ENCODE data around the gene HS6ST1. TPM values are rescaled to one million over a fixed set of nuclear protein-coding genes. Genes with fewer than 3 reads are reported as not detected.

HS6ST1 gene
- total RNA-seq, 6 experiments from 2014 or later = 18.5 to 27.2 (median 24.3) TPM

DNA sequence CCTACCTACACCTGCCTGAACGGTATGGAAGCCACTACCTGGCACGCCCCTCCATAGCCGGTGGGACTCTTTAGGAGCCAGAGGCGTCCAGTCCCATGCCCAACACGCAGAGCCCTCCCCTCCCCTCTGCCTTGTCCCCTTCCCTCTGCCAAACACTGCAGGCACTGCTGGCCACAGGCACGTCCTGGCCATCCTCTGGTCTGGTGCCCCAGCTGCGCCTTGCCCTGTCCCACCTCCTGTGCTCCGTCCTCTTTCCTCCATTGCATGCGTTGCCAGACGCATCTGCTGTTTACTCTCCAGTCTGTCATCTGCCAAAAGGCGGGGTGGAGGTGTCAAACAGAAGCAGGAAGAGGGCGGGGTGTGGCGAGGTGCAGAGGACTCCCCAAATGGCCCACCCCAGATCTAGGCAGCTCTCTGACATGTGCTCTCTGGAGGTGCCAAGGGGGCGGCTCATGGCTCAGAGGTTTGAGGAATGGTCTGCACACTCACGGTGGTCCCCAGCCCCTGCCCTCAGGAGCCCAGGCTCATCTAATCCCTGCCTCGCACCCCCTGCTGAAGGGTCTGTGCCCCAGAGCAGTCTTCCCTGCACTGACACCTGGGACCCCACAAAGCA, 45.1 kb downstream of the HS6ST1 start:
- DNase-seq = no peak
- Mint-ChIP-seq H3K4me1 (ENCODE audit: low read depth) (no peaks in the 10 kb centered on the region), H3K4me3 (no peak overlapping the region), H3K27me3 (ENCODE audit: insufficient read depth) (no peaks in the 10 kb centered on the region; the same call in 1 of the 2 replicates), H3K9me3 (peaks cover 13% of the 10 kb centered on the region), H3K27ac (no peak overlapping the region), H3K36me3 (ENCODE audit: low read depth) (peaks cover 21% of the 10 kb centered on the region)
- TF ChIP-seq, protein P1, sequence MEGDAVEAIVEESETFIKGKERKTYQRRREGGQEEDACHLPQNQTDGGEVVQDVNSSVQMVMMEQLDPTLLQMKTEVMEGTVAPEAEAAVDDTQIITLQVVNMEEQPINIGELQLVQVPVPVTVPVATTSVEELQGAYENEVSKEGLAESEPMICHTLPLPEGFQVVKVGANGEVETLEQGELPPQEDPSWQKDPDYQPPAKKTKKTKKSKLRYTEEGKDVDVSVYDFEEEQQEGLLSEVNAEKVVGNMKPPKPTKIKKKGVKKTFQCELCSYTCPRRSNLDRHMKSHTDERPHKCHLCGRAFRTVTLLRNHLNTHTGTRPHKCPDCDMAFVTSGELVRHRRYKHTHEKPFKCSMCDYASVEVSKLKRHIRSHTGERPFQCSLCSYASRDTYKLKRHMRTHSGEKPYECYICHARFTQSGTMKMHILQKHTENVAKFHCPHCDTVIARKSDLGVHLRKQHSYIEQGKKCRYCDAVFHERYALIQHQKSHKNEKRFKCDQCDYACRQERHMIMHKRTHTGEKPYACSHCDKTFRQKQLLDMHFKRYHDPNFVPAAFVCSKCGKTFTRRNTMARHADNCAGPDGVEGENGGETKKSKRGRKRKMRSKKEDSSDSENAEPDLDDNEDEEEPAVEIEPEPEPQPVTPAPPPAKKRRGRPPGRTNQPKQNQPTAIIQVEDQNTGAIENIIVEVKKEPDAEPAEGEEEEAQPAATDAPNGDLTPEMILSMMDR (IDR thresholded peaks at IDR 0.05) = no peak

DNA sequence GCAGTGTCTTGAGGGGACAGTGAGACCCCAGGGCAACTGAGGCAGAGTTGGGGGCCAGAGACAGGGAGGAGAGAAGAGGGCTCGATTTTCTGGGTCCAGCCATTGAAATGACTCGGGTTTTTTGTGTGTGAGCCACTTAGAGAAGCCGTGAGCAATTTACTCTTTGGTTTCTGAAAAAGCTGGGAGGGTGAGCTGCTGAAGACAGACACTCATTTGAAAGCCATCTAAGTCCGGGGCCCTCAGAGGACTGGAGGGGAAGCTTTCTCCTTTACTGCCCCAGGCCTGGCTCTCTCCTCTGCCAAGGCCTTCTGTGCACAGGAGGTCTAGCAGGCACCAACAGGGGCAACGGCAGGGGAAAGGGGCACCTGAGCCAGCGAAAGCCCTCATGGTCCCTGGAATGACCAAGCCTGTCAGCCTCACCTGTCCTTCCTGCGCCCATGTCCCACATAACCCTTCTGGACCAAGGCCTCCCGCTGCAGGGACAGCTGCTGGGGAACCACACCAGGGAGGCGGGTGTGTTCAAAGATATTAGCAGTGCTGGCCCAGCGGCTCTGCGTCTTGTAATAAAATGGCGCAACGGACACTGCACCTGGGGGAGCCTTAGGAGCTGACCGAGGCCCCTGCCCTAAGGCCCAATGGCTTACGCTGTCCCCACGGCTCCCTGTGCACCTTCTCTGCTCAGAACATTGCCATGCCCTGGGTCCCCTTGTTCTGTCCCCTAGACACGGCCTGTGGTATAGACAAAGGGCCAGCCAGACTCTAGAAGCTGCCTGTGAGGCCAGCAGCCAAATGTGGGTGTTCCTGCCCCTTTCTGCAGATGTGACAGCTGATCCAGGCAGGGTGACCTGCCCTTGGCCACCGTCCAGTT, 45.8 kb downstream of the HS6ST1 start:
- no peak overlapping the region for H3K27ac Mint-ChIP-seq
- H3K4me1 Mint-ChIP-seq (ENCODE audit: low read depth) = no peaks in the 10 kb centered on the region
- H3K36me3 Mint-ChIP-seq (ENCODE audit: low read depth) = peaks cover 21% of the 10 kb centered on the region
- no peaks in the 10 kb centered on the region; the same call in 1 of the 2 replicates for H3K27me3 Mint-ChIP-seq (ENCODE audit: insufficient read depth)
- H3K4me3 Mint-ChIP-seq = no peak overlapping the region
- no peak for DNase-seq
- H3K9me3 Mint-ChIP-seq = peaks cover 13% of the 10 kb centered on the region
- TF ChIP-seq, protein P1 (IDR thresholded peaks at IDR 0.05) = no peak

DNA sequence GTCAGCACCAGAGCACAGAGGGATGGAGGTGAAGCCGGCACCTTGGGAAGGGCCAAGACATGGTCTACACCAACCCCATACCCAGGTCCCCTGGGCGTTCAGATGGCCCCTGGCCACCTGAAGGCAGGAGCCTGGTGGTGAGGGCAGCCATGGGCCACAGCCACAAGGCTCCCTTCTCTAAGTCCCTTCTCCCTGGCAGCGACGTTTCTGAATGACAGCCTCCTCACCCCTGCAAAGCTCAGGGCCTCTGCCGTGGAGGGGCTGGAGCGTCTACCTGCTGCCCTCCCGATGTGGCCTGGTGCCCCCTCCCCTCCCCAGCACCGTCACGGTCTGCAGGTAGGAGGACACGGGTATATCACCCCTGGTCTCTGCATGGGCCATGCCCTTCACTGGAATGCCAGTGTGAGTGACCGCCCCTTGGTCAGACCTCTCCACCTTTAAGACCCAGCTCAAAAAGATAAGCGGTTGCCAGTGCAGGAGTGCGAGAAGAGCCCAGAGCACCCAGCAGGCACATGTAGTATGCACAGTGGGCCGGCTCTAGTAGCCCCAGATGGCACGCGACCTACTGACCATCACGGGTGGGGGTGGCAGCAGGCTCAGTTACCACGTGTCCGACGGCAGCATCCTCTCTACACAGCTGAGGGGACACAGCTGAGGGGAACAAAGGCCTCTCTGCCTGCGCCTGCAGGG, 46.6 kb downstream of the HS6ST1 start:
- no peak overlapping the region for H3K27ac Mint-ChIP-seq
- no peaks in the 10 kb centered on the region for H3K4me1 Mint-ChIP-seq (ENCODE audit: low read depth)
- TF ChIP-seq, protein P1 (IDR thresholded peaks at IDR 0.05) = no peak
- no peaks in the 10 kb centered on the region; the same call in 1 of the 2 replicates for H3K27me3 Mint-ChIP-seq (ENCODE audit: insufficient read depth)
- DNase-seq = no peak
- H3K4me3 Mint-ChIP-seq = no peak overlapping the region
- peaks cover 21% of the 10 kb centered on the region for H3K36me3 Mint-ChIP-seq (ENCODE audit: low read depth)
- peaks cover 13% of the 10 kb centered on the region for H3K9me3 Mint-ChIP-seq

DNA sequence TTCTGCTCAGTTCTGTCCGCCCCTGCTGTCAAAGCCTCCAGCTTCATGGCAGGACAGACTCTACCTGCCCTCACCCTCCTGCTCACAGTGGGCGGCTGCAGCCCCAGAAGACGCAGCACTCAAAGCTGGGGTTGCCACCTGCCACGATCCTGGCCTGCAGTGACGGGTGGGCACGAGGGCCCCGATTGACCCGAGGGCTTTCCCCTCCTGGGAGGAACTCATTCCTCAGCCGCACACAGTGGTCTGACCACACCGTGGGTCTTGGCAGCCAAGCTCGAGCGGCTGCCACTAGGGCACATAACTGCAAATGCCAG, 47.1 kb downstream of the HS6ST1 start:
- DNase-seq = no peak
- Mint-ChIP-seq H3K4me1 (ENCODE audit: low read depth) (no peaks in the 10 kb centered on the region), H3K9me3 (peaks cover 13% of the 10 kb centered on the region), H3K27me3 (ENCODE audit: insufficient read depth) (no peaks in the 10 kb centered on the region; the same call in 1 of the 2 replicates), H3K36me3 (ENCODE audit: low read depth) (peaks cover 21% of the 10 kb centered on the region), H3K4me3 (no peak overlapping the region), H3K27ac (no peak overlapping the region)
- TF ChIP-seq, protein P1 (IDR thresholded peaks at IDR 0.05) = no peak

DNA sequence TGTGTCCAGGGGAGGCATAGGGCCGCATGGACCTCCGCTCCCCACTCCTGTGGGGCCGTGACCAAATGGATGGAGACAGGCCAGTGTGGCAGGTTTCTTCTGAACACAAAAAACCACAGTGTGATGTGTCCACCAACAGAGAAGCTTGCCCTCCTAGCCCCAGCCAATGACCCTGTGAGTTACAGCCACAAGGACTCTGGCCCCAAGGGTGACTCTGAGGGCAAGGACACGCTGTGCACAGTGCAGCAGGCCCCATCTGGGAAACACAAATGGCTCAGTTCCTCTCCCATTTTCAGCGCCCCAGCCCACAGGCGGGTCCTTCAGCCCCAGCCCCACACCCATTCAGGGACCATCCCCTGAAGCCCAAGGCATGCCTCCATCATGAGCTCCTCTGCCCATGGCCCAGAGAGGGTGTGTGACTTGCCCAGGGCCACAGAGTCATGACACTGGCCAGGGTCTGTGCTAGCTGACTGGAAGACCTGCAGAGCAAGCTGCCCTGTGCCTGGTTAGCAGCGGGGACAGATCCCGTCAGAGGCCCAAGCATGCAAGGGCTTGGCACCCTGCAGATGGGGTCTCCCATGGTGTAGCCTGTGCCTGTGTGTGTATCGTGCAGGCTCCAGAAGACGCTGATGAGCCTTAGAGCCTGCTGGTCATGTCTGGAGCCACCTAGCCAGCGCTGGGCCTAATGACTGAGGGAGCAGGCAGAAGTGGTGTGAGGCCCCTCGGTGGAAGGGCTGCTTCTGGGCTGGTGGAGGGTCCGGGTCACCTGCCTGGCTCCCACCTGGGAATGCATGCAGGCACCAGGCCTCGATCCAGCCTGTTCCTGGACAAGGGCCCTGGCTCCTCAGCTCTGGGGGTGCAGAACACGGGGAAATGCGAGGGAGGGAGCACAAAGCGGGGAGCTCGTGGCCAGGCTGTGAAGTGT, 47.7 kb downstream of the HS6ST1 start:
- peaks cover 13% of the 10 kb centered on the region for H3K9me3 Mint-ChIP-seq
- peaks cover 21% of the 10 kb centered on the region for H3K36me3 Mint-ChIP-seq (ENCODE audit: low read depth)

More for the DNA sequence above, 47.7 kb downstream of the HS6ST1 start:
- no peak for DNase-seq
- TF ChIP-seq, protein P1 (IDR thresholded peaks at IDR 0.05) = no peak
- no peaks in the 10 kb centered on the region; the same call in 1 of the 2 replicates for H3K27me3 Mint-ChIP-seq (ENCODE audit: insufficient read depth)
- H3K4me1 Mint-ChIP-seq (ENCODE audit: low read depth) = no peaks in the 10 kb centered on the region
- H3K27ac Mint-ChIP-seq = no peak overlapping the region
- no peak overlapping the region for H3K4me3 Mint-ChIP-seq
